Pancreas (tissue), 10 donors: Measurements from ENCODE around the gene TRERF1. TPM values are rescaled to one million over a fixed set of nuclear protein-coding genes. Genes with fewer than 3 reads are reported as not detected.
"Not testable (repeated sequence)": the region's sequence is repeated elsewhere in the genome, so short reads cannot be mapped to it uniquely, and the experiment has no call there.

ENCODE experiments used
- ATAC-seq, 4 donors: fragments of 200-7000 bp; cut with Tn5 transposase; one replicate each; pipeline versions ENCODE4 v1.8.0 to v1.9.1; 2020; ENCODE audit warnings: mild to moderate bottlenecking in 4 of 4, moderate library complexity in 4 of 4
- DNase-seq, 6 donors: peaks; one replicate each; pipeline ENCODE4 v3.0.0-alpha.2; 2020
- FAIRE-seq: peaks from 2 replicates; lab custom pipeline; 2012; peaks lifted over from hg19 to GRCh38; lab: Jason Lieb, UNC
- H3K27ac ChIP-seq, 4 donors: fragments of 200-600 bp; sonication (generic); 1 replicate in 3 of 4; 2 replicates in 1 of 4; pipeline versions ENCODE4 v1.5.0 to v1.8.0; 2020
- H3K27me3 ChIP-seq, 4 donors: fragments of 200-600 bp; one replicate each; pipeline ENCODE4 v1.8.0; 2021
- H3K36me3 ChIP-seq, 3 donors: fragments of 200-600 bp; sonication (generic) in 1 of 3; one replicate each; pipeline versions ENCODE4 v1.5.0 to v1.8.0; 2020 to 2021
- H3K4me1 ChIP-seq, 3 donors: fragments of 200-600 bp; one replicate each; pipeline ENCODE4 v1.8.0; 2021
- H3K4me3 ChIP-seq, 4 donors: fragments of 200-600 bp; sonication (generic) in 2 of 4; one replicate each; pipeline versions ENCODE4 v1.5.0 to v1.8.0; 2020 to 2021
- H3K9me3 ChIP-seq, 4 donors: fragments of 200-600 bp; one replicate each; pipeline ENCODE4 v1.8.0; 2021
- WGBS, 2 donors: extraction: QIAGEN DNeasy Blood & Tissue Kit; methylation state at CpG; one replicate each; pipeline ENCODE4 v1.1.7; 2013; 5-methylcytosine and 5-hydroxymethylcytosine counted together
- intact Hi-C, 3 donors: fragments of 100-400 bp; cut with DNase I; formaldehyde crosslinking; loops; one replicate each; pipeline versions ENCODE4 v1.11.1 to v1.14.2; 2022
- polyA plus RNA-seq, 2 donors: library from polyadenylated mRNA; stranded (reverse); fragments of 200-250 nt; gene quantifications; one replicate each; pipeline ENCODE4 v1.2.3, GENCODE V29; 2013
- total RNA-seq, 6 donors: library from RNA; stranded (reverse); fragmentation: NEBNext Ultra II Directional in 4 of 6; extraction: Animal tissue kit (Norgen Biotek cat#: 25700) in 4 of 6; gene quantifications; one replicate each; pipeline versions ENCODE4 v1.2.1 to v1.2.4, GENCODE V29; 2021 to 2023
- TF ChIP-seq, protein P1 (sequence below), 4 donors: fragments of 200-600 bp; sonication (generic) in 3 of 4; IDR thresholded peaks; one replicate each; pipeline versions ENCODE4 v1.5.0 to v1.8.0; 2021; ENCODE audit warnings: antibody characterized with exemption in 4 of 4
- donor health status: healthy with polysubstance abuse.
- donor health status: DM: no; HTN: no; CAD: no; lungs with moderate emphysema.
- donor health status: DM: no; HTN: no; CAD: no.
- donor health status: control.
- donor health status: control.
- donor health status: Bipolar disorder and iron deficiency.
- donor health status: DM: yes; HTN: yes; CAD: no.
- donor health status: DM: no; HTN: no; CAD: no.
- donor health status: DM: no; HTN: no; CAD: no.
- donor health status: DM: yes; HTN: yes; CAD: no.

TRERF1 gene
- total and polyA plus RNA-seq, 8 donors: 0.94 to 2.5 (median 1.5) TPM

DNA sequence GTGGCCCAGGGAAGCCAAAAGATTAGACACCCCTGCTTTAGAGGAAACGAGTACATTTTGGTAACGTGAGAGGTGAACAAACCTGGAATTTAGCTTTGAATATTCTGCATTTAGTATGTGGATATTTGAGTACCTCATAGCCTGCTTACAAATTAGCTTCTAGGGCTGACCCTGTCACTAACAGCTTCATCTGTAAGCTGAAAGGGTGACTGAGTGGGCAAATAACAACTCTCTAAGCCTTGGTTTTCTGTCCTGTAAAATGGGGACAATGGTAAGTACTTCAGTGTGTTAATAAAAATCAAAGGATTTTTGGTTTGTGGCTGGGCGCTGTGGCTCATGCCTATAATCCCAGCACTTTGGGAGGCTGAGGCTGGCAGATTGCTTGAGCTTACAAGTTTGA is 248.5 kb downstream of the TRERF1 start:
- Histone ChIP-seq H3K9me3 (no peaks in the 10 kb centered on the region), H3K4me1 (peaks cover 6 to 17% (median 13%) of the 10 kb centered on the region in 3 donors), H3K27ac (no peak overlapping the region), H3K27me3 (no peaks in the 10 kb centered on the region), H3K4me3 (no peak overlapping the region), H3K36me3 (peaks cover 0 to 8% (median 0%) of the 10 kb centered on the region in 3 donors)
- no peak for FAIRE-seq
- intact Hi-C loops: no loop called here
- ATAC-seq: no peak
- WGBS, 2 donors: 84 to 89% methylated on average over 3 of the region's 3 CpGs
- TF ChIP-seq, protein P1, sequence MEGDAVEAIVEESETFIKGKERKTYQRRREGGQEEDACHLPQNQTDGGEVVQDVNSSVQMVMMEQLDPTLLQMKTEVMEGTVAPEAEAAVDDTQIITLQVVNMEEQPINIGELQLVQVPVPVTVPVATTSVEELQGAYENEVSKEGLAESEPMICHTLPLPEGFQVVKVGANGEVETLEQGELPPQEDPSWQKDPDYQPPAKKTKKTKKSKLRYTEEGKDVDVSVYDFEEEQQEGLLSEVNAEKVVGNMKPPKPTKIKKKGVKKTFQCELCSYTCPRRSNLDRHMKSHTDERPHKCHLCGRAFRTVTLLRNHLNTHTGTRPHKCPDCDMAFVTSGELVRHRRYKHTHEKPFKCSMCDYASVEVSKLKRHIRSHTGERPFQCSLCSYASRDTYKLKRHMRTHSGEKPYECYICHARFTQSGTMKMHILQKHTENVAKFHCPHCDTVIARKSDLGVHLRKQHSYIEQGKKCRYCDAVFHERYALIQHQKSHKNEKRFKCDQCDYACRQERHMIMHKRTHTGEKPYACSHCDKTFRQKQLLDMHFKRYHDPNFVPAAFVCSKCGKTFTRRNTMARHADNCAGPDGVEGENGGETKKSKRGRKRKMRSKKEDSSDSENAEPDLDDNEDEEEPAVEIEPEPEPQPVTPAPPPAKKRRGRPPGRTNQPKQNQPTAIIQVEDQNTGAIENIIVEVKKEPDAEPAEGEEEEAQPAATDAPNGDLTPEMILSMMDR (IDR thresholded peaks at IDR 0.05): no peak
- DNase-seq: no peak

DNA sequence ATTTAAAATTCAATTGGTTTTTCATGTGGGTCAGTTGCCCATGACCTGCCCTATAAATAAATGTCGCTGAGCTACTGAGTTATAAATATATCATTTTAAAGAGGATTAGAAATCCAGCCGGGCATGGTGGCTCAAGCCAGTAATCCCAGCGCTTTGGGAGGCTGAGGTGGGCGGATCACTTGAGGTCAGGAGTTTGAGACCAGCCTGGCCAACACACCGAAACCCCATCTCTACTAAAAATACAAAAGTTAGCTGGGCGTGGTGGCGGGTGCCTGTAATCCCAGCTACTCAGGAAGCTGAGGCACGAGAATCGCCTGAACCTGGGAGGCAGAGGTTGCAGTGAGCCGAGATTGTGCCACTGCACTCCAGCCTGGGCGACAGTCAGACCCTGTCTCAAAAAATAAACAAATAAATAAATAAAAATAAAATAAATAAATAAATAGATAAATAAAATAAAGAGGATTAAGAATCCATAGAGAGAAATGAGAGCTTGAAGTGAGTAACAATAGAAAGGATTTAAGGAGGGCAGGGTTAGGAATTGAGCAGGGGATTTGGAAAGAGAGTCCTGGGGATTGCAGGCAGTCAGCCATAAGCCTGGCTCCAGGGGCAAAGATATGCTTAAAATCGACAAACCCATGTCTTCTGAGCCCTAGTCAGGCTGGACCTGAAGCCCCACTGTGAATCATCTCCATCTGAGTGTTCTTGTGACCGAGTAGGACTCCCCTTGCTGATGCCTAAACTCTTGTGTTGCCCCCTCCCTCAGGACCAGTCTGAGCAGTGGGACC is 249.4 kb downstream of the TRERF1 start:
- DNase-seq, H3K4me3 ChIP-seq, ATAC-seq, H3K36me3 ChIP-seq, H3K27ac ChIP-seq, FAIRE-seq, H3K9me3 ChIP-seq, H3K27me3 ChIP-seq, intact Hi-C loops: not testable (repeated sequence)
- peaks cover 6 to 17% (median 13%) of the 10 kb centered on the region in 3 donors for H3K4me1 ChIP-seq
- WGBS, 2 donors: 92% methylated on average over 13 of the region's 13 CpGs

DNA sequence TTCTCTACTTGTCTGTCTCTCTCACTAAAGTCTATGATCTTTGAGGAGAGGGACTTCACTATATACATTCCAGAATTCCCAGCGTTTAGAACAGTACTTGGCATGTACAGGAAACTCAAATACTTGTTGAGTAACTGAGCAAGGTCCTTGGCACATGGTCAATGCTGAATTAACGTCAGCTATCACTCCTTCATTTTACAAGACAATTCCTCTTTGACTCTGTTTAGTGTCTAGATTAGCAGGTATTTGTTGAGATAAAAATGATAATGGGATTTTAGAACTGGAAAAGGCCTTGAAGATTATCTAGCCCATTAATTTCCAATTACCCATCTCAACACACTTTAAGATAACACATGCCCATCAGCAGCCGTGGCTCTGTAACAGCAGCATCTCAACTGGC is 250.3 kb downstream of the TRERF1 start:
- no peak for FAIRE-seq
- DNase-seq: no peak
- no peak for ATAC-seq
- intact Hi-C loops: no loop called here
- Histone ChIP-seq H3K36me3 (no peaks in the 10 kb centered on the region), H3K4me1 (peaks cover 6 to 17% (median 13%) of the 10 kb centered on the region in 3 donors), H3K27ac (no peak overlapping the region), H3K27me3 (no peaks in the 10 kb centered on the region), H3K9me3 (no peaks in the 10 kb centered on the region), H3K4me3 (no peak overlapping the region)
- TF ChIP-seq, protein P1 (IDR thresholded peaks at IDR 0.05): no peak
- WGBS, 2 donors: 28 to 36% methylated on average over 3 of the region's 3 CpGs

DNA sequence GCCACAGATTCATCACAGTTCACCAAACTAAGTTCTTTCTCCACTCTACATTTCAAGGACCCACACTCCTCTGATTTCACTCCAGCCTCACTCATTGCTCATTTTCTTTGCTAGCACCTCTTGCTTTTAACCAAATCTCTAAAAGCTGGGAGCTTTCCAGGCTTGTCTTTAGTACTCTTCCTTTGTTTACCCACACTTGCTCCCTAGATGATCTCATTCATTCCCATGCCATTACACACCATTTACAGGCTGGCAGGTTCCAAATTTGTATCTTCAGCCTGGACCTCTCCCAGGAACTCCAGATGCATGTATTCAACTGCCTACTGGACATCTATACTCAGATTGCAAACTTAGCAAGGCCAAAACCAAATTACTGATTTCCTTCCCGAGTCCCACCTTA is 251.7 kb downstream of the TRERF1 start:
- intact Hi-C loops: no loop called here
- WGBS, 2 donors: 35 to 39% methylated on average over 1 of the region's 1 CpG
- DNase-seq: no peak
- ATAC-seq: peak in 2 of 4 donors; percentile 58 to 62
- Histone ChIP-seq H3K4me3 (no peak overlapping the region), H3K9me3 (no peaks in the 10 kb centered on the region), H3K4me1 (peaks cover 6 to 15% (median 13%) of the 10 kb centered on the region in 3 donors), H3K27me3 (no peaks in the 10 kb centered on the region), H3K27ac (no peak overlapping the region), H3K36me3 (no peaks in the 10 kb centered on the region)
- TF ChIP-seq, protein P1 (IDR thresholded peaks at IDR 0.05): no peak
- FAIRE-seq: no peak

DNA sequence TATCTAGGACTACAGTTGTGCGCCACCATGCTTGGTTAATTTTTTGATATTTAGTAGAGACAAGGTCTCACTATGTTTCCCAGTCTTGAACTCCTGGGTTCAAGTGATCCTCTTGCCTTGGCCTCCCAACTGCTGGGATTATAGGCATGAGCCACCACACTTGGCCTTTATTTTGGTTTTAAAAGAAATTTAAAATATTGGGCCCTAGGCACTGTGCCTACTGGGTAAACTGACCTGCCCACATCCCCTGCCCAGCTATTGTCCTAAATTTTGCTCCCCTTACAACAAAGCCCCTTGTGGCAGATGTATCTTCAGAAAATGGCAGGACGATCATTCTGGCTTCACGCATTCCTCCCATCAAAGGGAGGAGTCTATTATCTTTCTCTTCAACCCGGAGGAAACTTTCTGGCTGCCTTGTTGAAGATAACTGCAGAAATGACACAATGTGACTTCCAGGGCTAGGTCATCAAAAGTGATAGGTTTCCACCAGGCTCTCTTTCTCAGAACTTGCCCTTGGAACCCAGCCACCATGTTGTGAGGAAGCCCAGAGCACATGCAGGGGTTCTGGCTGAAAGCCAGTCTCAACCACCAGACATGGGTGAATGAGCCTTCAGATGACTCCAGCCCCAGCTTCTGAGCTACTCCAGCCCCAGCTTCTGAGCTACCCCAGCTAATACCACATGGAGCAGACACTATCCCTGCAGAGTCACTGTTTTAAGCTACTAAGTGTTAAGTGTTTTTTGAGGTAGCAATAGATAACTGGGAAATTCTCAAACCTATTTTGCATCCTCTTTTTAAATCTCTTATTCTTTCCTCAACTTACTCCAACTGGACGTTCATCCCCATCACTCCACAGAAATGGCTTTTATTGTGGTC is 252.4 kb downstream of the TRERF1 start:
- intact Hi-C loops: no loop called here
- H3K27ac ChIP-seq: no peak overlapping the region

More for the DNA sequence above, 252.4 kb downstream of the TRERF1 start:
- no peaks in the 10 kb centered on the region for H3K9me3 ChIP-seq
- no peak for ATAC-seq
- no peak for FAIRE-seq
- no peak overlapping the region for H3K4me3 ChIP-seq
- H3K27me3 ChIP-seq: no peaks in the 10 kb centered on the region
- TF ChIP-seq, protein P1 (IDR thresholded peaks at IDR 0.05): no peak
- DNase-seq: no peak
- no peaks in the 10 kb centered on the region for H3K36me3 ChIP-seq
- H3K4me1 ChIP-seq: peaks cover 6 to 9% (median 6%) of the 10 kb centered on the region in 3 donors
- 95% methylated on average over 5 of the region's 5 CpGs for WGBS, 2 donors
